ENCODE data around the gene UBE2E2.
"Not testable (repeated sequence)": the region's sequence is repeated elsewhere in the genome, so short reads cannot be mapped to it uniquely, and the experiment has no call there.

The UBE2E2 gene

GRCh38 chr3:23329471-23330105, 126.5 kb downstream of the UBE2E2 start:
- no peak for DNase-seq (ENCODE audit: low spot score)

- DNase-seq (ENCODE audit: low spot score): no peak
These were observed 127.4 kb downstream of the UBE2E2 start for GRCh38 chr3:23330568-23330967.

DNA sequence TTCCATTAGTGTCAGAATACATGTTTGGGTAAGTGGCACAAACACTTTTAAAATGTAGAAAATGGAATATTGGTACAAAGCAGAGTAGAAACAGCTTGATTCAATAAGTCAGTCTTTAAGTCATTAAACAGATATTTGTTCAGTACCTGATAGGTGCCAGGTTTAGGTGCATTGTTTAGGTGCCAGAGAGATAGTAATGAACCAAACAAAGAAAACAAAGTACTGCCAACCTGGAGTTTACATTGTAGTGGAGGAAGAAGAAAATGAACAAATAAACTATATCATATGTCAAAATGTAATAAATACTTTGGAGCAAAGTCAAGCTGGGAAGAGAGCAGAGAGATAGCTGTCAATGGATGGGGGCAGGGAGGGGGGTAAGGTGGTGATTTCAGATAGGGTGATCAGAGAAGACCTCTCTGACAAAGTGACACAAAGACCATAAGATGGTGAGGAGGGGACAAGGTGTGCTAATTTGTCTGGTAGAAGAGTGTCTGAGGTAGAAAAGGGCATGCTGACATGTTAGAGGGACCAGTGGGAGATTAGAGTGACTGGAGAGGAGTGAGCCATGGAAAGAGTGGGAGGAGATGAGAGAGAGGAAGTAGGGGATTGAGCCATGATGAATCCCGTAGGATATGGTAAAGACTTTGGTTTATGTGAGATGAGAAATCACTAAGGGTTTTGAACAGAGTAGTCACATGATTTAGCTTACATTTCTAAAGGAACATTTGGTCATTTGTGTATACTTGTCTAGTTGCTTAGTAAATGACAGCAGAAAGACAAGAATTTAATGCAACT, 128.2 kb downstream of the UBE2E2 start:
- DNase-seq (ENCODE audit: low spot score): no peak

- DNase-seq (ENCODE audit: low spot score): no peak
These were observed 130.5 kb downstream of the UBE2E2 start for GRCh38 chr3:23333633-23334032.

DNA sequence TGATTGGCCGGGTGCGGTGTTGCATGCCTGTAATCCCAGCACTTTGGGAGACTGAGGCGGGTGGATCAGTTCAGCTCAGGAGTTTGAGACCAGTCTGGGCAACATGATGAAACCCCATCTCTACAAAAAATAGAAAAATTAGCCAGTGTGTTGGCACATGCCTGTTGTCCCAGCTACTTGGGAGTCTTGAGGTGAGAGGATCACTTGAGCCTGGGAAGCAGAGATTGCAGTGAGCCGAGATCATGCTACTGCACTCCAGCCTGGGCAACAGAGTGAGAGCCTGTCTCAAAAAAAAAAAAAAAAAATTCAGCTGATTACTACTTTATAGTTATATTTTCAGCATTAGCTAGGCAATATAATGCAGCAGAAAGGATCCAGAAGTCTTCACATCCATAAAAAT, 133.7 kb downstream of the UBE2E2 start:
- not testable (repeated sequence) for DNase-seq (ENCODE audit: low spot score)

DNA sequence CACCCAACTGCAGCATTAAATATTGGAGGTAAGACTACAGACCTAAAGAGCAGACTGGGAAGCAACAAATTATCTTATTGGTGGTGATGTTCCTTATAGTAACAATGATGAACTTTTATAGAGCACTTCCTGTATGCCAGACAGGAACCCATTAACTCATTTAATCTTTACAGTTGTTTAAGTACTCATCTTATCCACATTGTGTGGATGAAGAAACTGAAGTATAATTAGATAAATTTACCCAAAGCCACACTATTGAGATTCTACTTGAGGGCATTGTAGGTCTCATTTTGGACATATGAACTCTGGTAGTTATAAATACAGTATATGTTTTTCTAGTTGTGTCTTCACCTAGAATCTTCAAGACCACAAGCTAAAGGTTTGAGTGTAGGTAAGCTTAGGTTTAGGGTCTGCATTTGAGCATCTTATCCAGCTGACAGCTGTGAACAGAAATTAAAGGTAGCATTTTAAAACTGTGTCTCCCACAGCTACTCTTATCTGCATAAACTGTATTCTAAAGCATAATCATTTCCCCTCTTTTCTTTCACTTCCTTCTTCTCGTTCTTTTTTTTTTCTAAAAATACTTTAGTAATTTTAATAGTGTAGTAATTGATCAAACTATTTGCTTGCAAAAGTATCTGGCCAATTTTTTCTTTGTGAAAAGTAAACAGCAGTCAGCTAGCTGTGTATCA, 138.2 kb downstream of the UBE2E2 start:
- DNase-seq (ENCODE audit: low spot score): no peak

- no peak for DNase-seq (ENCODE audit: low spot score)
These were observed 139.2 kb downstream of the UBE2E2 start for GRCh38 chr3:23342343-23342742.

DNA sequence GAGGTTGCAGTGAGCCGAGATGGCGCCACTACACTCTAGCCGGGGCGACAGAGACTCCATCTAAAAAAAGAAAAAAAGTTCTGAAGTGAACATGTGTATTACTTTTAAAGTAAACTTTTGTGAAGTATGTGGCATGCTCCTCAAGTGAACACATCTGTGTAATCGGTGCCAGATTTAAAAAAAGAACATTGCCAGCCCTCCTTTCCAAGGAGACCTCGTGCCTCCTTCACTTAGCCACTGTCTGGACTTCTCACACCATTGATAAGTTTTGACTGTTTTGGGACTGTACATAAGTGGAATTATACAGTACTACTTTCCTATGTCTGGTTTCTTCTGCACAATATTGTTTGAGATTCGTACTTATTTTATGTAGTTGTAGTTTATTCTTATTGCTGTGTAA, 140.4 kb downstream of the UBE2E2 start:
- DNase-seq (ENCODE audit: low spot score): no peak

DNA sequence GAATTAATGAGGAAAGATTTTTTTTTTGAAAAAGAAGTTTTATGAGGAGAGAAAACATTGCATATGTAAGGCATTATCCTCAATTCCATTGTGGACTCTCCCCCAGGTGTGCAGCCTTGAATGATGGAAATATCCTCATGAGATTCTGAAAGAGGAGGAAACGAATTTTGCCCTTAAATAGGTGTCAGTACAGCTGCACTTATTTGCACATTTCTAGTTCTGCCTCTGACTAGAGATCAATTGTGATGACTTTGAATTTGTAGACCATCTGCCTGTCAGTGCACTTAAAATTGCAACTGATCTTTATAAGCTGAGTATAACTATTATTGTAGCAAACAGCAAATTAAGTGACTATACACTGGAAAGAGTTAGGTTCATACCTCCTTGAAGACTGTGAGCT, 141.8 kb downstream of the UBE2E2 start:
- DNase-seq (ENCODE audit: low spot score): no peak

DNA sequence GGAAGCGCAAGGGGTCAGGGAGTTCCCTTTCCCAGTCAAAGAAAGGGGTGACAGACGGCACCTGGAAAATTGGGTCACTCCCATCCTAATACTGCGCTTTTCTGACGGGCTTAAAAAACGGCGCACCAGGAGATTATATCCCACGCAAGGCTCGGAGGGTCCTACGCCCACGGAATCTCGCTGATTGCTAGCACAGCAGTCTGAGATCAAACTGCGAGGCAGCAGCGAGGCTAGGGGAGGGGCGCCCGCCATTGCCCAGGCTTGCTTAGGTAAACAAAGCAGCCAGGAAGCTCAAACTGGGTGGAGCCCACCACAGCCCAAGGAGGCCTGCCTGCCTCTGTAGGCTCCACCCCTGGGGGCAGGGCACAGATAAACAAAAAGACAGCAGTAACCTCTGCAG, 146.3 kb downstream of the UBE2E2 start:
- not testable (repeated sequence) for DNase-seq (ENCODE audit: low spot score)

- DNase-seq (ENCODE audit: low spot score): no peak
These were observed 153.0 kb downstream of the UBE2E2 start for GRCh38 chr3:23356169-23356568.

DNA sequence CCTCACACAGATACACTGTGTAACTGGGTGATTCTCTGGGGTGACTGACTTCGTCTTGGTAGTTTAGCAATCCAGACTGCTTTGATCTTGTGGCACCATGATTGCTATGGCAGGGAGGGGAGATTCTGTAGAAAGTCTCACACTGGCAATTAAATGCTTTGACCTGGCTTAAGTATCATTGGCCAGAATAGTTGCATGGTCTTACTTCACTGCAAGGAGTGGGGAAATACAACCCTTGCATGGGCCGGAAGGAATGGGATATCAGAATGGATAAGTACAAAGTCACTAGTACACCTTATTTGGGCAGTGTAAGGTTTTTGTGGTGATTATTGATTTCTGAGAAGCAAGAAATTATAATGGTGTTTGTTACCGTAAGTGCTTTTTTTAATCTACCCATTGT, 153.8 kb downstream of the UBE2E2 start:
- no peak for DNase-seq (ENCODE audit: low spot score)

DNA sequence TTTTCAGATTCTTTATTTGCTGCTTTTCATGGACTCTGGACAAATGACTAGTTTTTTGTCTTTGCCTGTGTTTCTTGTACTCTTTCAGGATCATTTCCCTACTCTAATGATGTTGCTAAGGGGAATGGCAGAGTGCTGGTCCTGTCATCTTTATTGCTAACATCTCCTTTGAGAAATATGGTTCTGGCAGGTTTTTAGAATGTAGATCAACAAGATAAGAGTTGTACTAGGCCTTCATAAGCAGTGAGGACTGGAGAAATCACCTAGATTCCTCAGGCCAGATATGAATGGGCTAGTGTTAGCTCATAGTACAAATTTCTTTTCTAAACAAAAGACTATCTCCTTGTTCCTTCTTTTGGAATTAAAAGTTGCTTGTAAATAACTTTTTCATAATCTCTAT, 156.0 kb downstream of the UBE2E2 start:
- DNase-seq (ENCODE audit: low spot score): no peak

DNA sequence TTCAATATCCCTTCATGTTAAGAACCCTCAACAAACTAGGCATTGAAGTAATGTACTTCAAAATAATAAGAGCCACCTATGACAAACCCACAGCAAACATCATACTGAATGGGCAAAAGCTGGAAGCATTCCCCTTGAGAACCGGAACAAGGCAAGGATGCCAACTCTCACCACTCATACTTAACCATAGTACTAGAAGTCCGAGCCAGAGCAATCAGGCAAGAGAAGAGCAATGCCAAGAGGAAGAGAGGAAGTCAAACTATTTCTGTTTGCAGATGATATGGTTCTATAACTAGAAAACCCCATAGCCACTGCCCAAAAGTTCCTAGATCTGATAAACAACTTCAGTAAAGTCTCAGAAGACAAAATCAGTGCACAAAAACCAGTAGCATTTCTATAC, 161.9 kb downstream of the UBE2E2 start:
- DNase-seq (ENCODE audit: low spot score): no peak

DNA sequence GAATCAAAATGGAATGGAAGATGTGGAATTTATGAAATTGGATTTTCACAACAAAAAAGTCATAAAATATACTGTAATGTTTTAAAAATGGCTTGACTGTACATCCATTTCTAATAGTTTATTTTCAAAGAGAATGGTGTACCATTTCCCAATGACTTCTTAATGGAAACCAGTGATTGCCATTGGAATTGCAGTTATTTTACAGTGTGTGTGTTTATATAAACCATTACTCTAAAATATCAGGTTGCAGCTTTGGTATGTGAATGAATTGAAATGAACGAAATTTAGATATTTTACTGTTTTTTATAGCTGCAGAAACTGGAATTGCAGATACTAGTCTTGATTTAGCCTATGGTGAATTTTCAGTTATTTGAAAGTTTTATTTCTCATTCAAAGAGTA, 165.6 kb downstream of the UBE2E2 start:
- DNase-seq (ENCODE audit: low spot score): no peak

DNA sequence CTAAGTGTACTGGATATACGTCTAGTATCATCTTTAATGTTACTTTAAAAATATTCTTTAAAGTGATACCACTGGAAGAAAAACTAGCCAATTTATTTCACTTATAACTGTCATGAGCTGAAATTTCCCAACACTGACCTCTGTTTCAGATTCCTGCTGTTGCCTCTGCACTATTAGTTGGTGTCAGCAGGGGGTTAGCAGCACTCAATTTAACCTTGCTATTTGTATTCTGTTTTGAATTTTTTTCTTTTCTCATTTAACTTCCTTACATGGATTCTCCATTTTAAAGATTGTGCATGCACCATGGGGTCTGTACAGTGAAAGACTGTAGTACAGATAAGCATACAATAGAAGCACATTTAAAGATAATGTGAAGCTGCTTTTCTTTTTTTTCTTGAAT, 169.2 kb downstream of the UBE2E2 start:
- DNase-seq (ENCODE audit: low spot score): no peak

GRCh38 chr3:23376516-23377248, 173.6 kb downstream of the UBE2E2 start:
- no peak for DNase-seq (ENCODE audit: low spot score)

DNA sequence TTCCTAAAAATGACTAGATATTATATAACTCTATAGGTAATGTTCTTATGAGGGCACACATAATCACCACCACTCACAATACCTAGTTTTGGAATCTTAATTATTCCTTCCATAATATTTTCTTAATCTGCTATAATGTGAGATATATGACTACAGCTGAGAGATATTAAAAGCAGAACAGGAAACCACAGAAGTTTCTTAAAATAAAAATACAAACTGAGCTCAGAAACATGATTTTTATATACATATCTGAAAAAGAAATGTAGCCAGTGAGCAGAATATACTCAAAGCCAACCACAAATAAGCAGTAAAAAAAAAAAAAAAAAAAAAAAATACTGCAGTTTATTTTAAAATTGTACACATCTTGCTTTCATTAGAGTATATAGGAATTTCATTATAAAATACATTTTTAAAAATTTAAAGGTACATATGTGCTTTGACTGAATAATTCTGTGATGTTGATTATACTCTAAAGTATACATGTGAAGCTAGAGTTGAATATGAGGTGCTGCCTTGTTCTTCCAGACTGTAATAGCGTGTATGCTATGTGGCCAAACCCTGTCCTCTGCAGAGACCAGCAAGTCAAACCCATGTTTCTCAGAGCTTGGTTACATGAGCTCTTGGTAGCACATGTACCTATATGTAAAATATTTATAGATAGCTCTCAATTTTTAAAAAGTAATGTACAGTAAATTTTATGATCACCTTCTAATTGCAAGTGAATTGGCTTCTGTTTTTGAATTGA, 175.0 kb downstream of the UBE2E2 start:
- no peak for DNase-seq (ENCODE audit: low spot score)

GRCh38 chr3:23383875-23384274, 180.7 kb downstream of the UBE2E2 start:
- no peak for DNase-seq (ENCODE audit: low spot score)

- DNase-seq (ENCODE audit: low spot score): no peak
These were observed 182.2 kb downstream of the UBE2E2 start for GRCh38 chr3:23385327-23385726.

DNA sequence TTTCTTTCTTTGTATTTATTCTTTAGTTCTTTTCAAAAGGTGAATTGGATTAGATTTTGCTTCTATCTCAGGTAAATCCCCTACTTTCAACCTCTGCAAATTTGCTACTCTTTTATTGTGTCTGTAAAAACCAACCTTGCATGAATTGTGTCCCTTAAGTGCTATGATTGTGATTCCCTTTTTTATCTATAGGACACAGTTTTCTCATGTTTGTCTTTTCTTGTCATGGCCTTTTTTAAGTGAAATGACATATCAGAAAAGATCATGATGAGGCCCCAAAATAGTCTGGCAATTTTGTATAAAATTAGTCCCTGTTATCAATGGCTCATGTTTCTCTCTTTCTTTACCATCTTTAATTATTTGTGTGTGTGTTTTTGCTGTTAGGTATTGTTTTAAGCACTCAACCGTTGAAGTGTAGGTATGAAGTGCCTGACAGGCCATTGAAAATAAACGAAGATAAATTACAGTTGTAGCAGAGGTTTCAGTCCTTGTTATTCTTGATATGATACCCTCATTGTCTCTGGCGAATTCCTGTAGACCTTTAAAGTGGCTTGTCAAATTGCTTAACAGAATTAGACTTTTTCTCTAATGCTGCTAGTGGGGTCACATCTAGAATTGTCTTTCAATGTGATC, 184.3 kb downstream of the UBE2E2 start:
- no peak for DNase-seq (ENCODE audit: low spot score)

All from ecto neural progenitor cell (in vitro differentiated cells).